ACC112 (cell line): ENCODE results near the gene ST3GAL3.

Source experiments
- H2AFZ ChIP-seq: fragments of 200-600 bp; sonication (generic); one replicate; pipeline ENCODE4 v1.6.0; 2017; ENCODE audit warnings: antibody characterized with exemption, low read length; ENCODE audit not compliant: unreplicated experiment
- H3K27ac ChIP-seq: fragments of 200-600 bp; sonication (generic); 2 replicates; pipeline ENCODE4 v1.5.1; 2014; ENCODE audit warnings: low read depth, mild to moderate bottlenecking, antibody characterized with exemption, low read length, moderate library complexity
- H3K27me3 ChIP-seq: fragments of 200-600 bp; sonication (generic); 2 replicates; pipeline ENCODE4 v1.6.1; 2014; ENCODE audit warnings: mild to moderate bottlenecking, antibody characterized with exemption, low read length, moderate library complexity, mixed read lengths; ENCODE audit not compliant: insufficient read depth
- H3K36me3 ChIP-seq: fragments of 200-600 bp; sonication (generic); 2 replicates; pipeline ENCODE4 v1.6.1; 2016; ENCODE audit warnings: mild to moderate bottlenecking, antibody characterized with exemption, low read length, moderate library complexity, mixed read lengths; ENCODE audit not compliant: insufficient read depth
- H3K4me1 ChIP-seq: fragments of 200-600 bp; sonication (generic); one replicate; pipeline ENCODE4 v1.6.1; 2016; ENCODE audit warnings: low read length, mixed read lengths; ENCODE audit not compliant: insufficient read depth, unreplicated experiment, control insufficient read depth
- H3K4me3 ChIP-seq: fragments of 200-600 bp; sonication (generic); 2 replicates; pipeline ENCODE4 v1.5.1; 2014; ENCODE audit warnings: mild to moderate bottlenecking, low read depth, low read length
- H3K79me2 ChIP-seq: fragments of 200-600 bp; sonication (generic); one replicate; pipeline ENCODE4 v1.6.0; 2016; ENCODE audit warnings: low read length; ENCODE audit not compliant: control insufficient read depth, unreplicated experiment, insufficient read depth

ST3GAL3 gene

GRCh38 chr1:43951021-43951985 lies 244.0 kb downstream of the ST3GAL3 start:
- Histone ChIP-seq H3K27ac (no peak overlapping the region), H3K79me2 (peaks cover 27% of the 10 kb centered on the region), H3K27me3 (no peaks in the 10 kb centered on the region)

GRCh38 chr1:43952731-43953346 lies 245.5 kb downstream of the ST3GAL3 start:
- peaks cover 15% of the 10 kb centered on the region for H3K4me1 ChIP-seq
- no peak overlapping the region for H3K27ac ChIP-seq
- no peaks in the 10 kb centered on the region for H3K27me3 ChIP-seq
- no peak overlapping the region for H3K4me3 ChIP-seq
- H3K79me2 ChIP-seq, result peaks cover 17% of the 10 kb centered on the region
- H2AFZ ChIP-seq, result no peak overlapping the region
- H3K36me3 ChIP-seq, result no peaks in the 10 kb centered on the region; the same call in 1 of the 2 replicates

More at GRCh38 chr1:43951021-43951985, 244.0 kb downstream of the ST3GAL3 start:
- Histone ChIP-seq H2AFZ (no peak overlapping the region), H3K36me3 (no peaks in the 10 kb centered on the region; the same call in 1 of the 2 replicates), H3K4me3 (no peak overlapping the region), H3K4me1 (peaks cover 18% of the 10 kb centered on the region)

- Histone ChIP-seq H3K27me3 (no peaks in the 10 kb centered on the region), H3K27ac (no peak overlapping the region), H3K36me3 (no peaks in the 10 kb centered on the region; the same call in 1 of the 2 replicates), H3K4me3 (no peak overlapping the region), H3K79me2 (peaks cover 11% of the 10 kb centered on the region), H2AFZ (no peak overlapping the region), H3K4me1 (peaks cover 10% of the 10 kb centered on the region)
Observed at GRCh38 chr1:43953361-43953760, 246.0 kb downstream of the ST3GAL3 start.

- H3K36me3 ChIP-seq, result no peaks in the 10 kb centered on the region; the same call in 1 of the 2 replicates
Observed at GRCh38 chr1:43954036-43954435, 246.7 kb downstream of the ST3GAL3 start.

GRCh38 chr1:43956234-43956633 lies 248.9 kb downstream of the ST3GAL3 start:
- Histone ChIP-seq H3K4me3 (no peak overlapping the region), H3K36me3 (no peaks in the 10 kb centered on the region; the same call in 1 of the 2 replicates), H3K4me1 (peaks cover 5% of the 10 kb centered on the region), H3K27me3 (no peaks in the 10 kb centered on the region), H3K79me2 (peaks cover 4% of the 10 kb centered on the region), H2AFZ (no peak overlapping the region), H3K27ac (no peak overlapping the region)

More at GRCh38 chr1:43954036-43954435, 246.7 kb downstream of the ST3GAL3 start:
- peaks cover 7% of the 10 kb centered on the region for H3K4me1 ChIP-seq
- H3K4me3 ChIP-seq, result no peak overlapping the region
- H3K27ac ChIP-seq, result no peak overlapping the region
- H2AFZ ChIP-seq, result no peak overlapping the region
- no peaks in the 10 kb centered on the region for H3K27me3 ChIP-seq
- H3K79me2 ChIP-seq, result peaks cover 7% of the 10 kb centered on the region

GRCh38 chr1:43957407-43958040 lies 250.2 kb downstream of the ST3GAL3 start:
- Histone ChIP-seq H3K4me1 (no peaks in the 10 kb centered on the region), H3K27me3 (no peaks in the 10 kb centered on the region), H3K79me2 (peaks cover 2% of the 10 kb centered on the region), H3K4me3 (no peak overlapping the region), H3K36me3 (no peaks in the 10 kb centered on the region; the same call in 1 of the 2 replicates), H3K27ac (no peak overlapping the region), H2AFZ (no peak overlapping the region)

- H3K36me3 ChIP-seq, result no peaks in the 10 kb centered on the region; the same call in 1 of the 2 replicates
- no peaks in the 10 kb centered on the region for H3K79me2 ChIP-seq
- H3K27me3 ChIP-seq, result no peaks in the 10 kb centered on the region
- no peak overlapping the region for H3K27ac ChIP-seq
- no peak overlapping the region for H3K4me3 ChIP-seq
- no peak overlapping the region for H2AFZ ChIP-seq
- no peaks in the 10 kb centered on the region for H3K4me1 ChIP-seq
Observed at GRCh38 chr1:43958351-43959255, 251.3 kb downstream of the ST3GAL3 start.

GRCh38 chr1:43960798-43961197 lies 253.5 kb downstream of the ST3GAL3 start:
- no peaks in the 10 kb centered on the region; the same call in 1 of the 2 replicates for H3K36me3 ChIP-seq

DNA sequence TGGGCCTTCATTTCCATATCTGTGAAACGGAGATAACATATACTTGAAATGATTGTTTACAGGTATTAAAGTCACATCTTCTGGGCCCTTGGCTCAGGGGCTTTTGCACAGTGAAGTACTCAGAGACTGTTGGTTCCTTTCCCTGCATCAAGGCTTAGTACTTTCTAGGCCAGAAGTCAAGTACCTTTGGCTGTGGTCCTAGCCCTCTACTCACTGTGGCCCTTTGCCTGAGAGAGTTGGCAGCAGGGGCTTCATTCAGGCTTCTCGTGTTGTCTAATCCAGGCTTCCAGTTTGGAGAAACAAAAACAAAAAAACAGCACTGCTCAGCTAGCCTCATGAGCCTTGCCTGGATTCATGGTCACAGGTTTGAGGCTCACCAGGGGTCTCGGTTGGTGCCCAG lies 254.4 kb downstream of the ST3GAL3 start:
- H3K4me1 ChIP-seq, result no peaks in the 10 kb centered on the region
- H3K4me3 ChIP-seq, result no peak overlapping the region
- no peak overlapping the region for H3K27ac ChIP-seq
- no peaks in the 10 kb centered on the region for H3K79me2 ChIP-seq
- H3K27me3 ChIP-seq, result no peaks in the 10 kb centered on the region
- no peaks in the 10 kb centered on the region; the same call in 1 of the 2 replicates for H3K36me3 ChIP-seq
- no peak overlapping the region for H2AFZ ChIP-seq

More at GRCh38 chr1:43960798-43961197, 253.5 kb downstream of the ST3GAL3 start:
- Histone ChIP-seq H3K4me3 (no peak overlapping the region), H3K27me3 (no peaks in the 10 kb centered on the region), H3K4me1 (no peaks in the 10 kb centered on the region), H2AFZ (no peak overlapping the region), H3K79me2 (no peaks in the 10 kb centered on the region), H3K27ac (no peak overlapping the region)
